ENCODE measurements around the gene MAP3K12. TPM values are rescaled to one million over a fixed set of nuclear protein-coding genes. Genes with fewer than 3 reads are reported as not detected.

Gene MAP3K12
- total and polyA plus RNA-seq, 2 of the 13 experiments (the other 11 are each of a cell fraction or from before 2014, with no cell fraction given) = 0.20 to 1.1 TPM

GRCh38 chr12:53451661-53452158 is 47.5 kb downstream of the MAP3K12 start, which contains the start of gene PCBP2 (continued):
- TF ChIP-seq, protein P1, sequence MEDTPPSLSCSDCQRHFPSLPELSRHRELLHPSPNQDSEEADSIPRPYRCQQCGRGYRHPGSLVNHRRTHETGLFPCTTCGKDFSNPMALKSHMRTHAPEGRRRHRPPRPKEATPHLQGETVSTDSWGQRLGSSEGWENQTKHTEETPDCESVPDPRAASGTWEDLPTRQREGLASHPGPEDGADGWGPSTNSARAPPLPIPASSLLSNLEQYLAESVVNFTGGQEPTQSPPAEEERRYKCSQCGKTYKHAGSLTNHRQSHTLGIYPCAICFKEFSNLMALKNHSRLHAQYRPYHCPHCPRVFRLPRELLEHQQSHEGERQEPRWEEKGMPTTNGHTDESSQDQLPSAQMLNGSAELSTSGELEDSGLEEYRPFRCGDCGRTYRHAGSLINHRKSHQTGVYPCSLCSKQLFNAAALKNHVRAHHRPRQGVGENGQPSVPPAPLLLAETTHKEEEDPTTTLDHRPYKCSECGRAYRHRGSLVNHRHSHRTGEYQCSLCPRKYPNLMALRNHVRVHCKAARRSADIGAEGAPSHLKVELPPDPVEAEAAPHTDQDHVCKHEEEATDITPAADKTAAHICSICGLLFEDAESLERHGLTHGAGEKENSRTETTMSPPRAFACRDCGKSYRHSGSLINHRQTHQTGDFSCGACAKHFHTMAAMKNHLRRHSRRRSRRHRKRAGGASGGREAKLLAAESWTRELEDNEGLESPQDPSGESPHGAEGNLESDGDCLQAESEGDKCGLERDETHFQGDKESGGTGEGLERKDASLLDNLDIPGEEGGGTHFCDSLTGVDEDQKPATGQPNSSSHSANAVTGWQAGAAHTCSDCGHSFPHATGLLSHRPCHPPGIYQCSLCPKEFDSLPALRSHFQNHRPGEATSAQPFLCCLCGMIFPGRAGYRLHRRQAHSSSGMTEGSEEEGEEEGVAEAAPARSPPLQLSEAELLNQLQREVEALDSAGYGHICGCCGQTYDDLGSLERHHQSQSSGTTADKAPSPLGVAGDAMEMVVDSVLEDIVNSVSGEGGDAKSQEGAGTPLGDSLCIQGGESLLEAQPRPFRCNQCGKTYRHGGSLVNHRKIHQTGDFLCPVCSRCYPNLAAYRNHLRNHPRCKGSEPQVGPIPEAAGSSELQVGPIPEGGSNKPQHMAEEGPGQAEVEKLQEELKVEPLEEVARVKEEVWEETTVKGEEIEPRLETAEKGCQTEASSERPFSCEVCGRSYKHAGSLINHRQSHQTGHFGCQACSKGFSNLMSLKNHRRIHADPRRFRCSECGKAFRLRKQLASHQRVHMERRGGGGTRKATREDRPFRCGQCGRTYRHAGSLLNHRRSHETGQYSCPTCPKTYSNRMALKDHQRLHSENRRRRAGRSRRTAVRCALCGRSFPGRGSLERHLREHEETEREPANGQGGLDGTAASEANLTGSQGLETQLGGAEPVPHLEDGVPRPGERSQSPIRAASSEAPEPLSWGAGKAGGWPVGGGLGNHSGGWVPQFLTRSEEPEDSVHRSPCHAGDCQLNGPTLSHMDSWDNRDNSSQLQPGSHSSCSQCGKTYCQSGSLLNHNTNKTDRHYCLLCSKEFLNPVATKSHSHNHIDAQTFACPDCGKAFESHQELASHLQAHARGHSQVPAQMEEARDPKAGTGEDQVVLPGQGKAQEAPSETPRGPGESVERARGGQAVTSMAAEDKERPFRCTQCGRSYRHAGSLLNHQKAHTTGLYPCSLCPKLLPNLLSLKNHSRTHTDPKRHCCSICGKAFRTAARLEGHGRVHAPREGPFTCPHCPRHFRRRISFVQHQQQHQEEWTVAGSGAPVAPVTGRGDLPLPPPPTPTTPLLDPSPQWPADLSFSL (CRISPR knock-in tag; IDR thresholded peaks at IDR 0.05) = no peak
- no peak for TF ChIP-seq ZFP82 (CRISPR knock-in tag; IDR thresholded peaks at IDR 0.05; ENCODE audit: borderline replicate concordance)
- TF ChIP-seq MIER3 (CRISPR knock-in tag; IDR thresholded peaks at IDR 0.05; ENCODE audit: borderline replicate concordance) = peak; percentile 91; the same call in 1 of the 2 replicates
- TF ChIP-seq SMC3 (IDR thresholded peaks at IDR 0.05; ENCODE audit: low read length) = peak; percentile 22
- TF ChIP-seq, protein P2, sequence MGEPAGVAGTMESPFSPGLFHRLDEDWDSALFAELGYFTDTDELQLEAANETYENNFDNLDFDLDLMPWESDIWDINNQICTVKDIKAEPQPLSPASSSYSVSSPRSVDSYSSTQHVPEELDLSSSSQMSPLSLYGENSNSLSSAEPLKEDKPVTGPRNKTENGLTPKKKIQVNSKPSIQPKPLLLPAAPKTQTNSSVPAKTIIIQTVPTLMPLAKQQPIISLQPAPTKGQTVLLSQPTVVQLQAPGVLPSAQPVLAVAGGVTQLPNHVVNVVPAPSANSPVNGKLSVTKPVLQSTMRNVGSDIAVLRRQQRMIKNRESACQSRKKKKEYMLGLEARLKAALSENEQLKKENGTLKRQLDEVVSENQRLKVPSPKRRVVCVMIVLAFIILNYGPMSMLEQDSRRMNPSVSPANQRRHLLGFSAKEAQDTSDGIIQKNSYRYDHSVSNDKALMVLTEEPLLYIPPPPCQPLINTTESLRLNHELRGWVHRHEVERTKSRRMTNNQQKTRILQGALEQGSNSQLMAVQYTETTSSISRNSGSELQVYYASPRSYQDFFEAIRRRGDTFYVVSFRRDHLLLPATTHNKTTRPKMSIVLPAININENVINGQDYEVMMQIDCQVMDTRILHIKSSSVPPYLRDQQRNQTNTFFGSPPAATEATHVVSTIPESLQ (CRISPR knock-in tag; conservative IDR thresholded peaks at IDR 0.05) = no peak
- no peak for TF ChIP-seq ZNF737 (CRISPR knock-in tag; IDR thresholded peaks at IDR 0.05; ENCODE audit: borderline replicate concordance)
- TF ChIP-seq TBL1XR1 (IDR thresholded peaks at IDR 0.05; ENCODE audit: borderline replicate concordance, low read length, partially characterized antibody) = peak; percentile 71
- peak; percentile 93 for TF ChIP-seq ZNF501 (CRISPR knock-in tag; IDR thresholded peaks at IDR 0.05)
- no peak for TF ChIP-seq ZNF329 (CRISPR knock-in tag; IDR thresholded peaks at IDR 0.05; ENCODE audit: low read depth)
- no peak for TF ChIP-seq KDM1A (CRISPR knock-in tag; IDR thresholded peaks at IDR 0.05)
- TF ChIP-seq, protein P3, sequence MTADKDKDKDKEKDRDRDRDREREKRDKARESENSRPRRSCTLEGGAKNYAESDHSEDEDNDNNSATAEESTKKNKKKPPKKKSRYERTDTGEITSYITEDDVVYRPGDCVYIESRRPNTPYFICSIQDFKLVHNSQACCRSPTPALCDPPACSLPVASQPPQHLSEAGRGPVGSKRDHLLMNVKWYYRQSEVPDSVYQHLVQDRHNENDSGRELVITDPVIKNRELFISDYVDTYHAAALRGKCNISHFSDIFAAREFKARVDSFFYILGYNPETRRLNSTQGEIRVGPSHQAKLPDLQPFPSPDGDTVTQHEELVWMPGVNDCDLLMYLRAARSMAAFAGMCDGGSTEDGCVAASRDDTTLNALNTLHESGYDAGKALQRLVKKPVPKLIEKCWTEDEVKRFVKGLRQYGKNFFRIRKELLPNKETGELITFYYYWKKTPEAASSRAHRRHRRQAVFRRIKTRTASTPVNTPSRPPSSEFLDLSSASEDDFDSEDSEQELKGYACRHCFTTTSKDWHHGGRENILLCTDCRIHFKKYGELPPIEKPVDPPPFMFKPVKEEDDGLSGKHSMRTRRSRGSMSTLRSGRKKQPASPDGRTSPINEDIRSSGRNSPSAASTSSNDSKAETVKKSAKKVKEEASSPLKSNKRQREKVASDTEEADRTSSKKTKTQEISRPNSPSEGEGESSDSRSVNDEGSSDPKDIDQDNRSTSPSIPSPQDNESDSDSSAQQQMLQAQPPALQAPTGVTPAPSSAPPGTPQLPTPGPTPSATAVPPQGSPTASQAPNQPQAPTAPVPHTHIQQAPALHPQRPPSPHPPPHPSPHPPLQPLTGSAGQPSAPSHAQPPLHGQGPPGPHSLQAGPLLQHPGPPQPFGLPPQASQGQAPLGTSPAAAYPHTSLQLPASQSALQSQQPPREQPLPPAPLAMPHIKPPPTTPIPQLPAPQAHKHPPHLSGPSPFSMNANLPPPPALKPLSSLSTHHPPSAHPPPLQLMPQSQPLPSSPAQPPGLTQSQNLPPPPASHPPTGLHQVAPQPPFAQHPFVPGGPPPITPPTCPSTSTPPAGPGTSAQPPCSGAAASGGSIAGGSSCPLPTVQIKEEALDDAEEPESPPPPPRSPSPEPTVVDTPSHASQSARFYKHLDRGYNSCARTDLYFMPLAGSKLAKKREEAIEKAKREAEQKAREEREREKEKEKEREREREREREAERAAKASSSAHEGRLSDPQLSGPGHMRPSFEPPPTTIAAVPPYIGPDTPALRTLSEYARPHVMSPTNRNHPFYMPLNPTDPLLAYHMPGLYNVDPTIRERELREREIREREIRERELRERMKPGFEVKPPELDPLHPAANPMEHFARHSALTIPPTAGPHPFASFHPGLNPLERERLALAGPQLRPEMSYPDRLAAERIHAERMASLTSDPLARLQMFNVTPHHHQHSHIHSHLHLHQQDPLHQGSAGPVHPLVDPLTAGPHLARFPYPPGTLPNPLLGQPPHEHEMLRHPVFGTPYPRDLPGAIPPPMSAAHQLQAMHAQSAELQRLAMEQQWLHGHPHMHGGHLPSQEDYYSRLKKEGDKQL (CRISPR knock-in tag; IDR thresholded peaks at IDR 0.05; ENCODE audit: low read depth) = peak; percentile 68; the same call in 1 of the 2 replicates
- peak; percentile 66; the same call in 1 of the 2 replicates for TF ChIP-seq SALL2 (CRISPR knock-in tag; IDR thresholded peaks at IDR 0.05)
- no peak for TF ChIP-seq ZNF766 (CRISPR knock-in tag; IDR thresholded peaks at IDR 0.05; ENCODE audit: borderline replicate concordance)
- no peak for TF ChIP-seq RFX3 (CRISPR knock-in tag; IDR thresholded peaks at IDR 0.05)
- TF ChIP-seq ZNF30 (CRISPR knock-in tag; IDR thresholded peaks at IDR 0.05) = no peak
- no peak for TF ChIP-seq XBP1 (CRISPR knock-in tag; IDR thresholded peaks at IDR 0.05)
- TF ChIP-seq ARID2 (CRISPR knock-in tag; IDR thresholded peaks at IDR 0.05; ENCODE audit: borderline replicate concordance) = no peak

All from HepG2 (cell line).